ENCODE results near the gene PPP1R14B. TPM values are rescaled to one million over a fixed set of nuclear protein-coding genes. Genes with fewer than 3 reads are reported as not detected.

The PPP1R14B gene
- total RNA-seq (31.6 TPM), polyA plus RNA-seq (62.8 TPM)

DNA sequence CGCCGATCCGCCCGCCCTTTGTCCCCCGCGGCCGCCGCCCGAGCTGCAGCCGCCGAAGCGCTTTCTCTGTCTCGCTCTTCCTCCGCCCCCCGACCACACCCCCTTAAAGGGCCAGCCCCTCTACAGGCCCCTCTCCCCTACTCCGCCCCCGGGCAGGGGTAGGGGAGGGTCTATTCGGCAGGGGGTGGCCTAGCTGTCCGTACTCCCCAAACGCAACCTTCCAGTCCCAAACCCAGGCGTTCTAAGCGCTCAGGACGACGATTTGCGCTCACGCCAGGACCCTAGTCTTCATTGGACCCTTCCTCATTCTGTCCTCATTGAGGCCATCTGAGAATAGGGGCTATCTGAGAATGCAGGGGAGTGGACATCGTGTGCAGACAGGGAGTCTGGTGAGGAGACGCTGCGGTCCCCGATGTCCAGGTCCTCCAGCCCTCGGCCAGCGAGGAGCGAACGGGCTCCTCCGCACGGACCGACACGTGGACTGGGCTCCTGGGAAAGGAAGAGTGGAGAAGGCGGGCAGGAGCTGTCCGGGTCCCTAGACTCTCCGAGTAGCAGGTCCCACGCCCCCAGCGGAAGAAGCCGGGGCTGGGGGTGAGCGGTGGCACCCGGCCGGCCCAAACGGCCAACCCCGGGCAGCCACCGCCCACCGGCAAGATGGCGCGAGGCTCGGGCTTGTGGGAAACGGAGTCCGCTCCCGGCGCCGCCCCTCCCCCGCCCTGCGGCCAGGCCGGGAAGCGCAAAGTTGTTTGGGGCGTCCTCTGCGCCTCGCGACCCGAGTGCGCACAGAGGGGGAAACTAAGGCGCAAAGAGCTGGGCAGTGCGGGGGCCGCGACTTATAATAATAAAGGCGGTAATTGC is at the start of gene PPP1R14B:
TSS of gene PPP1R14B (minus strand) at position 73 of the 858 bp plus-strand sequence. CDS start 270 bp downstream, outside the sequence.
- H3K4me3 ChIP-seq (ENCODE audit: low read depth, low read length), result peak within 1 kb of the TSS; percentile 56
- no peak for DNase-seq (ENCODE audit: extremely low spot score)
- under 1% methylated on average over 74 of the region's 74 CpGs for WGBS
- H3K36me3 ChIP-seq (ENCODE audit: insufficient read depth), result no peaks in the 10 kb centered on the region
- H3K4me1 ChIP-seq (ENCODE audit: insufficient read depth), result no peaks in the 10 kb centered on the region
- peak within 1 kb of the TSS; percentile 83 for H3K27ac ChIP-seq (ENCODE audit: low read depth)

DNA sequence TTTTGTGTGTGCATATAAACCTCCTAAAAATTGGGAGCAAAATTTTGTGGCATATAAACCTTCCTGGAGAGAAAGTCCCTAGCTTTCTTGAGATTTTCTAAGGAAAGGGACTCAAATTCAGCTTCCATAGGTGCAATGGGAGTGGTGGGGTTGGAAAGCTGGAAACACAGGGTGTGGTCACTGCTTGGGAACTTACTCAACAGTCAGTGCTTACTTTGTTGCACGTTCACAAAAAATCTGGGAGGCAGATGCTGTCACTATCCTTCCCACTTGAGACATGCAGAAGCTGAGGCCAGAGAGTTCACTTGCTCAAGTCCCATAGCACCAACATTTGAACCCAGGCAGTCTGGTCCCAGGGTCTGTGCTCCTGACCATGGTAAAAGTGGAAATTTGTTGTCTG is 49.5 kb upstream of the PPP1R14B start:
- no peak overlapping the region for H3K4me3 ChIP-seq (ENCODE audit: low read depth, low read length)
- H3K4me1 ChIP-seq (ENCODE audit: insufficient read depth), result peaks cover 6% of the 10 kb centered on the region
- no peak for DNase-seq (ENCODE audit: extremely low spot score)
- H3K27ac ChIP-seq (ENCODE audit: low read depth), result no peak overlapping the region
- 38% methylated on average over 1 of the region's 1 CpG for WGBS
- no peaks in the 10 kb centered on the region for H3K36me3 ChIP-seq (ENCODE audit: insufficient read depth)

DNA sequence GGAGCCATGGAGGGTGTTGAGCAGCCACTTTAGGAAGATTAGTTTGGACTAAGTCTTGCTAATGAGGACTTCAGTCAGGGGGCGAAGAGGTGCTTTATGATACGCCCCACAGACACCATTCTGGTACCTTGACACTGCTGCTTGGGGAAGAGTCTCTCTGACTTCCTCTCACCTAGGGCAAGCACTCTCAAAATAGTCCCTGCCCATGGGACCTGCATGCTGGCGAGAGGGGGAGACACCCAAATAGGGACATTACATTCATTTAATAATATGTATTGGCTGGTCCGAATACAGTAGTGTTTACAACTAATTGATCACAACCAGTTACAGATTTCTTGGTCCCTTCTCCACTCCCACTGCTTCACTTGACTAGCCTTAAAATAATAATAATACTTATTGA is 49.0 kb upstream of the PPP1R14B start:
- no peak for DNase-seq (ENCODE audit: extremely low spot score)
- Histone ChIP-seq H3K4me3 (ENCODE audit: low read depth, low read length) (no peak overlapping the region), H3K4me1 (ENCODE audit: insufficient read depth) (peaks cover 6% of the 10 kb centered on the region), H3K27ac (ENCODE audit: low read depth) (no peak overlapping the region), H3K36me3 (ENCODE audit: insufficient read depth) (no peaks in the 10 kb centered on the region)
- whole genome bisulfite sequencing, result 88% methylated on average over 4 of the region's 4 CpGs

DNA sequence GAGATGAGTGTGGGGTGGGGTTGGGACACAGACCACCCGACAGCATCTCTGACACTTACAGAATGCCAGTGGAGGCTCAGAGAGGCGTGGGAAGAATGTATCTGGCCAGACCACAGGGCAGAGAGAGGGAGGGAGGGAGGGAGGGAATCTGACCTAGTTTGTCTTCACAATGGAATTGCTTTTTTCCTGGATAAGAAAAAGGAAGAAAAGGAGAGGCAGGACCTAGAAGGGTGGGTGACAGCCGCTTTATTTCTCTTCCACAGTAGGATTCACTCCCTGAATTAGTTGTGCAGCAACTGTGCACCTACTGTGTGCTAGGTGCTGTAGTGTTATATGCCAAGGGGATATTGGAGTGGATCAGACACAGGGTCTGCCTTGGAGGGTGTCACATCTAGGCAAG is 48.0 kb upstream of the PPP1R14B start:
- no peak overlapping the region for H3K4me3 ChIP-seq (ENCODE audit: low read depth, low read length)
- H3K36me3 ChIP-seq (ENCODE audit: insufficient read depth), result no peaks in the 10 kb centered on the region
- WGBS, result 49% methylated on average over 3 of the region's 3 CpGs
- DNase-seq (ENCODE audit: extremely low spot score), result no peak
- H3K4me1 ChIP-seq (ENCODE audit: insufficient read depth), result peaks cover 6% of the 10 kb centered on the region
- H3K27ac ChIP-seq (ENCODE audit: low read depth), result no peak overlapping the region

DNA sequence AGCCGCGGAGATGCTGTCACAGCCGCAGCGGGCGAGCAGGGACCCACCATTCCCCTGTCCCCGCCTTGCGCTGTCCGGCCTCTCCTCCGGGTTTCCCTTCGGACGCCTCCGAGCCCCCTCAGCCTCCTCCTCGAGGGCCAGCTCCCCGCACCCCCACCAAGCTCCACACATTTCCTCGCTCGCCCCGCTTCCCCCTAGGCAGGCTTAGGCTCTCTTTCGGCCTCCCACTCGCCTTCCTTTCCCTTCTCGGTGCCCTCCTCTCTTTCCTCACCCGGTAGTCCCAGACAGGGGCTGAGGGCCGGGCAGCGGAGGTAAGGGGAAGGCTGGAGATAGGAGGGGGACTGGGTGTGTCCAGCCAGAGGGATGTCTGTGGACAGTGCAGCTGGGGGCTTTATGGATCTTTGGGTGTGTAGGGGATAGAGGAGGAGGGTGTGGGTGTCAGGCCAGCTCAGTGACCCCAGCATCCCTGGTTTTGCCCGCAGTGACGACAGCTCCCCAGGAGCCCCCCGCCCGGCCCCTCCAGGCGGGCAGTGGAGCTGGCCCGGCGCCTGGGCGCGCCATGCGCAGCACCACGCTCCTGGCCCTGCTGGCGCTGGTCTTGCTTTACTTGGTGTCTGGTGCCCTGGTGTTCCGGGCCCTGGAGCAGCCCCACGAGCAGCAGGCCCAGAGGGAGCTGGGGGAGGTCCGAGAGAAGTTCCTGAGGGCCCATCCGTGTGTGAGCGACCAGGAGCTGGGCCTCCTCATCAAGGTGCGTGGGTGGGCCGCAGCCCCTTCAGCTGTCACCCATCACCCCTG is 45.9 kb upstream of the PPP1R14B start:
- 32% methylated on average over 42 of the region's 42 CpGs for WGBS
- Histone ChIP-seq H3K27ac (ENCODE audit: low read depth) (no peak overlapping the region), H3K4me1 (ENCODE audit: insufficient read depth) (peaks cover 3% of the 10 kb centered on the region), H3K36me3 (ENCODE audit: insufficient read depth) (no peaks in the 10 kb centered on the region), H3K4me3 (ENCODE audit: low read depth, low read length) (peak overlapping the region; percentile 35)
- no peak for DNase-seq (ENCODE audit: extremely low spot score)

DNA sequence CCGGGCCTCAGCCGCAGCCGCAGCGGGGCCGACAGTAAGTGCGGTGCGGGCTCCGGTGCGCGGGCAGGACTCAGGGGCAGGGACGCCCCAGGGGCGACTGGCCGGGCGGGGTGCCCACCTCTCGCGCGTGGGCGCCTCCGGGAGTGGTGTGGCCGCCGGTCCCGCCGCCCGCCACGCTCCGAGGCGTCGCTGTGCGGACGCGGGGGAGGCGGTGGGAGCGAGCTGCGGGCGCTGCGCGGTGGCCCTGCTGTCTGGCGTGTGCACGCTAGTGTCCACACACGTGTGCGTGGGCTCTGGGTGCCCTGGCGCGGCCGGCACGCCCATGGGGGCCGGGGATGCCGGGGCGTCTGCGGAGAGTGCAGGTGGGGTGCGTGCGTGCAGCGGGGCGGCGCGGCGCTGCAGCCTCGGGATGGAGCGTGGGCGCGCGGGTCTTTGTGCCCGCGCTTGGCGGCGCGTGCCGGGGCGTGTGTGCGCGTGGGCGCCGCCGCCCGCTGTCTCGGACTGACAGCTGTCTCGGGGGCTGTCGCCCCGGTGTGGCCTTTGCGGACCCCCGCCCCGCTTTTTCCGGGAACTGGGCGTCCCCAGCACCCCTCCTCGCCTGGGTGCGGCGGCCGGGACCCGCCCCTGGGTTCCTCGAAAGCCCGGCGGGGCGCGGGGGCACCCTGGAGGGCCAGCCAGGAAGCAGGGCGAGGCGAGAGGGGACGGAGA is 45.2 kb upstream of the PPP1R14B start:
- WGBS, result under 1% methylated on average over 96 of the region's 96 CpGs
- no peak for DNase-seq (ENCODE audit: extremely low spot score)
- Histone ChIP-seq H3K4me1 (ENCODE audit: insufficient read depth) (peaks cover 3% of the 10 kb centered on the region), H3K4me3 (ENCODE audit: low read depth, low read length) (peak overlapping the region; percentile 35), H3K27ac (ENCODE audit: low read depth) (no peak overlapping the region), H3K36me3 (ENCODE audit: insufficient read depth) (no peaks in the 10 kb centered on the region)

DNA sequence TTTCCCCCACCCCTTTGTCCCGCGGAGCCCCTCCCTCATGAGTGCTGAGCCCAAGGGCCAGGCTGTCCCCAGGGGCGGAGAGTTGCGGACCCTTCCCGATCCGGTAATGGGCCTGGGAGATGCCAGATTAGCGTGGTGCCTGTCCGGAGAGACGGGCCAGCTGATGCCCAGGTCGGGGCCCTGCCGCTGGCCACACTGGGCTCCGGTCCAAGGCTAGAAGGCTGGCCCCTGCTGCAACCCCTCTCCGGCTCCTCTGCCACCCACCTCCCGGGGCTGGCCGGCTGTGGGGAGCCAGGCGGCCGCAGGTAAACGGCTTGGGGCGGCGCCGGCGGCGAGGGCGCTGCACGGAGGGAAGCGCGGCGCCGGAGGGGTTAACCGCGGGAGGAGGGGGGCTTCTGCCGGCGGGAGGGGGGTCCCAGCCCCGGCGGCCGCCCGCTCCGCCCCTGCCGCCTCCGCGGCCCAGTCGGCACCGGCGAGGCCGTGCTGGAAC is 44.6 kb upstream of the PPP1R14B start, which contains the start of gene KCNK4:
TSS of gene KCNK4 (plus strand) at position 41 of the 490 bp plus-strand sequence. CDS start 1,717 bp downstream, outside the sequence.
- peak within 1 kb of the TSS; percentile 35 for H3K4me3 ChIP-seq (ENCODE audit: low read depth, low read length)
- no peak for DNase-seq (ENCODE audit: extremely low spot score)
- WGBS, result 3% methylated on average over 45 of the region's 45 CpGs

GRCh38 chr11:64290352-64291261 is 43.9 kb upstream of the PPP1R14B start:
- Histone ChIP-seq H3K4me1 (ENCODE audit: insufficient read depth) (peaks cover 3% of the 10 kb centered on the region), H3K4me3 (ENCODE audit: low read depth, low read length) (no peak overlapping the region), H3K36me3 (ENCODE audit: insufficient read depth) (no peaks in the 10 kb centered on the region), H3K27ac (ENCODE audit: low read depth) (no peak overlapping the region)
- DNase-seq (ENCODE audit: extremely low spot score), result no peak
- 54% methylated on average over 10 of the region's 10 CpGs for WGBS

More for the DNA sequence above, 44.6 kb upstream of the PPP1R14B start, which contains the start of gene KCNK4:
- H3K4me1 ChIP-seq (ENCODE audit: insufficient read depth), result peaks cover 3% of the 10 kb centered on the region
- H3K36me3 ChIP-seq (ENCODE audit: insufficient read depth), result no peaks in the 10 kb centered on the region
- no peak within 1 kb of the TSS for H3K27ac ChIP-seq (ENCODE audit: low read depth)

DNA sequence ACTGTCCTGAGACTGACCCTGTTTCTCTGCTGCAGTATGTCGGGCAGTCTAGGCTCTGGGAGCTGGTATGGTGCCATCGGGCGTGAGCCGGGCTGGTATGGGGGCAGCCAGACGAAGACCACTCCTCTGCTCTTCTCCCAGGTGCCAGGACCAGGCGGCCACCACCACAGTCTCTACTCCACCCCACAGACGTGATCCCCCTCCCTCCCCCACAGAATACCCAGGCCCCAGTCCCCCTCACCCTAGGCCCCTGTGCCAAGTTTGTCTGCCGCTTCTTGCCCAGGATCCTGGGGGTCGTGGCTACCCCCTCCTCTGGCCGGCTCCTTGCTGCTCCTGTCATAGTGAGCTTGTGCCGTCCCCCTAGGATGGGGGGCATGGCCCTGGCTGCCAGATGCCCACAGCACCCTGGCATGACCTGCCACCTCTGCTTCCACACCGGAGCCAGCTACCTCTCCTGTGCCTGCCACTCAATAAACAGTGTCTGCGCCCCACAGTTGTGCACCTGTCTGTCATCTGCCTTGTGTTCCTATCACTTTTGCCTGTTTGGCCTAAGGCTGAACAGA is 42.3 kb upstream of the PPP1R14B start:
- no peak for DNase-seq (ENCODE audit: extremely low spot score)

GRCh38 chr11:64288353-64288750 is 41.6 kb upstream of the PPP1R14B start:
- H3K4me3 ChIP-seq (ENCODE audit: low read depth, low read length), result no peak overlapping the region
- no peaks in the 10 kb centered on the region for H3K36me3 ChIP-seq (ENCODE audit: insufficient read depth)
- H3K27ac ChIP-seq (ENCODE audit: low read depth), result no peak overlapping the region
- DNase-seq (ENCODE audit: extremely low spot score), result no peak
- peaks cover 3% of the 10 kb centered on the region for H3K4me1 ChIP-seq (ENCODE audit: insufficient read depth)
- 91% methylated on average over 9 of the region's 9 CpGs for WGBS

More for the DNA sequence above, 42.3 kb upstream of the PPP1R14B start:
- H3K36me3 ChIP-seq (ENCODE audit: insufficient read depth), result no peaks in the 10 kb centered on the region
- no peak overlapping the region for H3K27ac ChIP-seq (ENCODE audit: low read depth)
- H3K4me1 ChIP-seq (ENCODE audit: insufficient read depth), result peaks cover 3% of the 10 kb centered on the region
- H3K4me3 ChIP-seq (ENCODE audit: low read depth, low read length), result no peak overlapping the region
- WGBS, result 93% methylated on average over 13 of the region's 13 CpGs

DNA sequence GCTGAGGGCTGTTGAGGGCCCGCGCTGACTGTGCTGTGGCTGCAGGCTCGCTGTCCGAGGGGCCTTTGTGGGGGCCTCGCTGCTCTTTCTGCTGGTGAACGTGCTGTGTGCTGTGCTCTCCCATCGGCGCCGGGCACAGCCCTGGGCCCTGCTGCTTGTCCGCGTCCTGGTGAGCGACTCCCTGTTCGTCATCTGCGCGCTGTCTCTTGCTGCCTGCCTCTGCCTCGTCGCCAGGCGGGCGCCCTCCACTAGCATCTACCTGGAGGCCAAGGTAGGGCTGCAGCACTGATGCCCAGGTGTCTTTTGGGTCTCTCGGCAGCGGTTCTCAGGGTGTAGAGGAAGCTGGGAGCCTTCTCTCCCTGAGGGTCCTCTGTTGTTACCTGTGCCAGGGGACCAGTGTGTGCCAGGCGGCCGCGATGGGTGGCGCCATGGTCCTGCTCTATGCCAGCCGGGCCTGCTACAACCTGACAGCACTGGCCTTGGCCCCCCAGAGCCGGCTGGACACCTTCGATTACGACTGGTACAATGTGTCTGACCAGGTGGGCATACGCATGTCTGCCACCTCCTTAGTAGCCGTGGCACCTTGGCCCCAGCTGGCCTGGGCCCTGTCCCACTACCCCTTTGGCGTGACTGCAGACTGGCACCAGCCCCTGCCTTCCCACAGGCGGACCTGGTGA is 41.1 kb upstream of the PPP1R14B start:
- Histone ChIP-seq H3K4me1 (ENCODE audit: insufficient read depth) (peaks cover 3% of the 10 kb centered on the region), H3K27ac (ENCODE audit: low read depth) (no peak overlapping the region), H3K4me3 (ENCODE audit: low read depth, low read length) (no peak overlapping the region), H3K36me3 (ENCODE audit: insufficient read depth) (no peaks in the 10 kb centered on the region)
- WGBS, result 95% methylated on average over 33 of the region's 33 CpGs
- no peak for DNase-seq (ENCODE audit: extremely low spot score)

GRCh38 chr11:64286801-64287159 is 40.0 kb upstream of the PPP1R14B start:
- Histone ChIP-seq H3K4me3 (ENCODE audit: low read depth, low read length) (no peak overlapping the region), H3K27ac (ENCODE audit: low read depth) (no peak overlapping the region), H3K36me3 (ENCODE audit: insufficient read depth) (no peaks in the 10 kb centered on the region), H3K4me1 (ENCODE audit: insufficient read depth) (no peaks in the 10 kb centered on the region)
- 87% methylated on average over 9 of the region's 9 CpGs for WGBS
- DNase-seq (ENCODE audit: extremely low spot score), result no peak

All from urinary bladder (tissue), 4 donors.